CD4-positive, alpha-beta T cell treated with Interleukin-4 for 4 hours (primary cell): Measurements from ENCODE around the gene EPC1.
"Not testable (repeated sequence)": the region's sequence is repeated elsewhere in the genome, so short reads cannot be mapped to it uniquely, and the experiment has no call there.

Experiments used
- DNase-seq: peaks from one replicate; pipeline ENCODE4 v3.0.0-alpha.2; 2020

Gene EPC1

DNA sequence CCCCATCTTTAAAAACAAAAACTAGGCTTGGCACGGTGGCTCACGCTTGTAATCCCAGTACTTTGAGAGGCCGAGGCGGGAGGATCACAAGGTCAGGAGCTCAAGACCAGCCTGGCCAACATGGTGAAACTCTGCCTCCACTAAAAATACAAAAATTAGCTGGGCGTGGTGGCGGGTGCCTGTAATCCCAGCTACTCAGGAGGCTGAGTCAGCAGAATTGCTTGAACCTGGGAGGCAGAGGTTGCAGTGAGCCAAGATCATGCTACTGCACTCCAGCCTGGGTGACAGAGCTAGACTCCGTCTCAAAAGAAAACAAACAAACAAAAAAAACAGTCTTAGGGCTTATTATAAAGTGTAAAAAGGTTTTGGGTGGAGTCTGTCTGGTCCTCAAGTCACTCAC is 117.2 kb downstream of the EPC1 start:
- DNase-seq, result not testable (repeated sequence)

DNA sequence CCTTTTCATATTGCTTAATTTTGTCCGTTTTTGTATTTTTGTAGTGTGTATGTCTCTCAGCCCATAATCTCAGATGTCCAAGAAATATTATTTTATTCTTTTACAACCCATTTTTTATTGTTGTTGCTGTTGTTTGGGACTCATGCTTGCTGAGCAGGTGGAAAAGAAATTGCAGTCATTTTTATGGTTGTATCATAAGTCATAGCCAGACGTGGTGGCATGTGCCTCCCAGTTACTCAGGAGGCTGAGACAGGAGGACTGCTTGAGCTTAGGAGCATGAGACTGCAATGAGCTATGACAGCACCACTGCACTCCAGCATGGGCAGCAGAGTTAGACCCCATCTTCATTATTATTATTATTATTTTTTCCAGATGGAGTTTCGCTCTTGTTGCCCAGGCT is 117.8 kb downstream of the EPC1 start:
- no peak for DNase-seq

DNA sequence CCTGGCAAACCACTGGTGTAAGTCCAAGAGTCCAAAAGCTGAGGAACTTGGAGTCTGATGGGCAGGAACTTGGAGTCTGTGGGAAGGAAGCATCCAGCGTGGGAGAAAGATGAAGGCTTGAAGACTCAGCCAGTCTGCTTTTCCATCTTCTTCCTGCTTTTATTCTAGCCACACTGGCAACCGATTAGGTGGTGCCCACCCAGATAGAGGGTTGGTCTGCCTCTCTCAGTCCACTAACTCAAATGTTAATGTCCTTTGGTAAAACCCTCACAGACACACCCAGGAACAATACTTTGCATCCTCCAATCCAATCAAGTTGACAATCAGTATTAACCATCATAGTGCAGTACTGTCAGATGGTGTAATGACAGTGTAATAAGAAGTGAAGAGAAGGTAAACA is 119.2 kb downstream of the EPC1 start:
- DNase-seq, result no peak

DNA sequence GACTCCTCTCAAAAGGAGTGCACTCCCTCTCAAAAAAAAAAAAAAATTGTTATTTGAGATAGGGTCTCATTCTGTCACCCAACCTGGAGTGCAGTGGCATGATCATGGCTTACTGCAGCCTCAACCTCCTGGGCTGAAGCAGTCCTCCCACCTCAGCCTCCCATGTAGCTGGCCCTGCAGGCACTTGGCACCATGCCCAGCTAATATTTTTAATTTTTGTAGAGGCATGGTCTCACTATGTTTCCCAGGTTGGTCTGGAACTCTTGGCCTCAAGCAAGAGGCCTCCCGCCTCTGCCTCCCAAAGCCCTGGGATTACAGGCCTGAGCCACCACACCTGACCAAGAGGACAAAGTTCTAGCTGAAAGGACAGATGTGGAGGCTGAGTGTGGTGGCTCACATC is 120.3 kb downstream of the EPC1 start:
- no peak for DNase-seq

DNA sequence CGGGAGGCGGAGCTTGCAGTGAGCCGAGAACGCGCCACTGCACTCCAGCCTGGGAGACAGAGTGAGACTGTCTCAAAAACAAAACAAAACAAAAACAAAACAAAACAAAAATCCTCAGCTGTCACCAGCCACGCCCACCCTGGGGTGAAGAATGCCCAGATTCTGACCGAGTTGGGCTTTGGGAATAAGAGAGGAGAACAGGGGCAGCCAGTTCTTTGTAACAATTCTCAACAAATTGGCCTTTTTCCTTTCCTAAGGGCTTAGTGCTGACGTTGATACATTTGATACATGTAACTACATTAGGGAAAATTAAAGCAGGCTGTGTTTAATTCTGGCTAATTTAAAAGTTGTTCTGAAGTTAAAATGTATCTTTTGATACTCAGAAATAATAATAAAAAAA is 121.0 kb downstream of the EPC1 start:
- DNase-seq, result no peak

DNA sequence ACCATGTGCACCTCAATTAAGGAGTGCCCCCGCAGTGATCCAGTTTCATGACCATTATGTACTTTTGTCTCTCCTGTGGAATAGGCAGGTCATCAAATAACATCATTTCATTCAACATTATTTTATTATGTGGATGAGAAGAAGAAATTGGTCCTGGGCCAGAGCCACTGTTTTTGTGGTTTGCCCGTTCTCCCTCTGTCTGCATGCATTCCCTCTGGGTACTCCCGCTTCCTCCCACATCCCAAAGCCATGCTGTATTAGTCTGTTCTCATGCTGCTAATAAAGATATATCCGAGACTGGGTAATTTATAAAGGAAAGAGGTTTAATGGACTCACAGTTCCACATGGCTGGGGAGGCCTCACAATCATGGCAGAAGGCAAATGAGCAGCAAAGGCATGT is 124.6 kb downstream of the EPC1 start:
- DNase-seq, result not testable (repeated sequence)

DNA sequence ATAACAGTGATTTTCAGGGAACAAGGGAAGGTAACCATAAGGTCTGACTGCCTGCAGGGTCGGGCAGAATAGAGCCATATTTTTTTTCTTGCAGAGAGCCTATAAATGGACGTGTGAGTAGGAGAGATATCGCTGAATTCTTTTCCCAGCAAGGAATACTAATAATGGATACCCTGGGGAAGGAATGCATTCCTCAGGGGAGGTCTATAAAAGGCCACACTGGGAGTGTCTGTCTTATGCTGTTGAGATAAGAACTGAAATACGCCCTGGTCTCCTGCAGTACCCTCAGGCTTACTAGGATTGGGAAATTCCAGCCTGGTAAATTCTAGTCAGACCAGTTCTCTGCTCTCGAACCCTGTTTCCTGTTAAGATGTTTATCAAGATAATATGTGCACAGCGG is 127.8 kb downstream of the EPC1 start:
- not testable (repeated sequence) for DNase-seq

DNA sequence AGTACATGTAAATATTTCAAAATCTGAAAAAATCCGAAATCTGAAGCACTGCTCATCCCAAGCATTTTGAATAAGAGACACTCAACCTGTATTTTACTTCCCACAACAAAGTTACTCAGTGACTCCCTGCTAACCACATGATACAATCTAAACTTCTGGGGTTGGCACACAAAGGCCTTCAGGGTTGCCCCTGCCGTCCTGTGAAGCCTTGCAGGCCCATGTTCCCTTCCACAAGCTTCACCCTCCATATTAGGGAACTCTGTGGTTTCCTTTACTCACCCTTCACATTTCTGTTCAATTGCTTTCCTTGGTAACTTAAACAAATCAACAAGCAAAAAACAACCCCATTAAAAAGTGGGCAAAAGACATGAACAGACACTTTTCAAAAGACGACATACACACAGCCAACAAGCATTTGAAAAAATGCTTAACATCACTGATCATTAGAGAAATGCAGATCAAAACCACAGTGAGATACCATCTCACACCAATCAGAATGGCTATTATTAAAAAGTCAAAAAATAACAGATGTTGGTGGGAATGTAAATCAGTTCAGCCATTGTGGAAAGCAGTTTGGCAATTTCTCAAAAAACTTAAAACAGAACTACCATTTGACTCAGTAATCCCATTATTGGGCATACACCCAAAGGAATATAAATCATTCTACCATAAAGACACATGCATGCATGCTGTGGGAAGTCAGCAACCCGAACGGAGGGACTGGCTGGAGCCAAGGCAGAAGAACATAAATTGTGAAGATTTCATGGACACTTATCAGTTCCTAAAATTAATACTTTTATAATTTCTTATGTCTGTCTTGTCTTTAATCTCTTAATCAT is 128.5 kb downstream of the EPC1 start:
- DNase-seq, result not testable (repeated sequence)
